Measurements from ENCODE around the gene TANC1. TPM values are rescaled to one million over a fixed set of nuclear protein-coding genes. Genes with fewer than 3 reads are reported as not detected.
A peak's percentile ranks its signal among the peaks of the same experiment; 100 is the strongest.

Gene TANC1
- total RNA-seq, 1 donor from 2014 or later: 45.0 TPM

DNA sequence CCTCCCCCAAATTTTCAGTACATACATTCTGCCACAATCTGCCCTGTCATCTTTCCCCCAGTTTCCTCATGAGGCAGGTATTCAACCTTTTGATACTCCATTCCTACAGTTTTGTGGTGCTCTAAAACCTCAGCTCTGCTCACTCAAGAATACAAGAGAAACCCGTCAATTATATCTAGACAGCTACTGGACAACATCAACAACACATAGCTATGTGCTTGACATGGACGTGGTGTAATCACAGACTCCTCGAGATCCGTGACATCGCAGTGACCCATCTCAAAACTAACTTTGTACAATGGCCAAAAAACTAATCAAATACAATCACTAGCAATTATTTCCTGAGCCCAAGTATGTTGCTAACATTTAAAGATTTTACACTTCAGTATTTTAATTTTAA is 294.5 kb downstream of the TANC1 start:
- TF ChIP-seq, protein P1, sequence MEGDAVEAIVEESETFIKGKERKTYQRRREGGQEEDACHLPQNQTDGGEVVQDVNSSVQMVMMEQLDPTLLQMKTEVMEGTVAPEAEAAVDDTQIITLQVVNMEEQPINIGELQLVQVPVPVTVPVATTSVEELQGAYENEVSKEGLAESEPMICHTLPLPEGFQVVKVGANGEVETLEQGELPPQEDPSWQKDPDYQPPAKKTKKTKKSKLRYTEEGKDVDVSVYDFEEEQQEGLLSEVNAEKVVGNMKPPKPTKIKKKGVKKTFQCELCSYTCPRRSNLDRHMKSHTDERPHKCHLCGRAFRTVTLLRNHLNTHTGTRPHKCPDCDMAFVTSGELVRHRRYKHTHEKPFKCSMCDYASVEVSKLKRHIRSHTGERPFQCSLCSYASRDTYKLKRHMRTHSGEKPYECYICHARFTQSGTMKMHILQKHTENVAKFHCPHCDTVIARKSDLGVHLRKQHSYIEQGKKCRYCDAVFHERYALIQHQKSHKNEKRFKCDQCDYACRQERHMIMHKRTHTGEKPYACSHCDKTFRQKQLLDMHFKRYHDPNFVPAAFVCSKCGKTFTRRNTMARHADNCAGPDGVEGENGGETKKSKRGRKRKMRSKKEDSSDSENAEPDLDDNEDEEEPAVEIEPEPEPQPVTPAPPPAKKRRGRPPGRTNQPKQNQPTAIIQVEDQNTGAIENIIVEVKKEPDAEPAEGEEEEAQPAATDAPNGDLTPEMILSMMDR (IDR thresholded peaks at IDR 0.05; ENCODE audit: insufficient read depth, low read depth, low read length): no peak
- no peak for TF ChIP-seq EZH2 (IDR thresholded peaks at IDR 0.05; ENCODE audit: insufficient read depth, low read length)
- Histone ChIP-seq H3K9me3 (ENCODE audit: insufficient read depth, low read depth, low read length) (no peaks in the 10 kb centered on the region), H3K27me3 (ENCODE audit: insufficient read depth, low read length) (no peaks in the 10 kb centered on the region), H3K79me2 (ENCODE audit: insufficient read depth, low read length) (no peaks in the 10 kb centered on the region), H3K4me3 (ENCODE audit: insufficient read depth, low read depth, low read length) (no peak overlapping the region), H3K9ac (ENCODE audit: low read length) (no peak overlapping the region), H3K36me3 (ENCODE audit: insufficient read depth, low read length) (no peaks in the 10 kb centered on the region), H3K27ac (ENCODE audit: low read depth, low read length) (no peak overlapping the region), H4K20me1 (ENCODE audit: insufficient read depth, low read length) (no peaks in the 10 kb centered on the region), H2AFZ (ENCODE audit: low read depth, low read length) (no peak overlapping the region), H3K4me1 (ENCODE audit: insufficient read depth, low read length) (no peaks in the 10 kb centered on the region), H3K4me2 (ENCODE audit: low read length) (no peak overlapping the region)
- H3K36me3 Mint-ChIP-seq (ENCODE audit: low read depth, unreplicated experiment): no peaks in the 10 kb centered on the region
- FAIRE-seq: no peak
- H3K27ac Mint-ChIP-seq (ENCODE audit: unreplicated experiment): no peak overlapping the region
- H3K9me3 Mint-ChIP-seq (ENCODE audit: unreplicated experiment): no peaks in the 10 kb centered on the region
- H3K4me3 Mint-ChIP-seq (ENCODE audit: unreplicated experiment): no peak overlapping the region
- H3K27me3 Mint-ChIP-seq (ENCODE audit: low read depth, unreplicated experiment): no peaks in the 10 kb centered on the region
- peaks cover 10% of the 10 kb centered on the region for H3K4me1 Mint-ChIP-seq (ENCODE audit: low read depth, unreplicated experiment)
- no peak for DNase-seq (ENCODE audit: low read depth)

- Histone ChIP-seq H3K9ac (ENCODE audit: low read length) (no peak overlapping the region), H4K20me1 (ENCODE audit: insufficient read depth, low read length) (no peaks in the 10 kb centered on the region), H3K79me2 (ENCODE audit: insufficient read depth, low read length) (no peaks in the 10 kb centered on the region), H3K4me3 (ENCODE audit: insufficient read depth, low read depth, low read length) (no peak overlapping the region), H3K27me3 (ENCODE audit: insufficient read depth, low read length) (no peaks in the 10 kb centered on the region), H3K4me2 (ENCODE audit: low read length) (no peak overlapping the region), H2AFZ (ENCODE audit: low read depth, low read length) (no peak overlapping the region), H3K36me3 (ENCODE audit: insufficient read depth, low read length) (no peaks in the 10 kb centered on the region), H3K27ac (ENCODE audit: low read depth, low read length) (no peak overlapping the region), H3K4me1 (ENCODE audit: insufficient read depth, low read length) (no peaks in the 10 kb centered on the region), H3K9me3 (ENCODE audit: insufficient read depth, low read depth, low read length) (no peaks in the 10 kb centered on the region)
- Mint-ChIP-seq H3K9me3 (ENCODE audit: unreplicated experiment) (no peaks in the 10 kb centered on the region), H3K27ac (ENCODE audit: unreplicated experiment) (peak overlapping the region; percentile 42), H3K4me1 (ENCODE audit: low read depth, unreplicated experiment) (peaks cover 10% of the 10 kb centered on the region), H3K4me3 (ENCODE audit: unreplicated experiment) (no peak overlapping the region), H3K36me3 (ENCODE audit: low read depth, unreplicated experiment) (no peaks in the 10 kb centered on the region), H3K27me3 (ENCODE audit: low read depth, unreplicated experiment) (no peaks in the 10 kb centered on the region)
- TF ChIP-seq, protein P1 (IDR thresholded peaks at IDR 0.05; ENCODE audit: insufficient read depth, low read depth, low read length): no peak
- no peak for TF ChIP-seq EZH2 (IDR thresholded peaks at IDR 0.05; ENCODE audit: insufficient read depth, low read length)
- peak; percentile 76 for DNase-seq (ENCODE audit: low read depth)
- no peak for FAIRE-seq
These were observed 296.7 kb downstream of the TANC1 start for GRCh38 chr2:159265171-159265576.

GRCh38 chr2:159266554-159266953 is 298.1 kb downstream of the TANC1 start:
- Histone ChIP-seq H3K4me1 (ENCODE audit: insufficient read depth, low read length) (no peaks in the 10 kb centered on the region), H3K4me3 (ENCODE audit: insufficient read depth, low read depth, low read length) (no peak overlapping the region), H3K4me2 (ENCODE audit: low read length) (no peak overlapping the region), H2AFZ (ENCODE audit: low read depth, low read length) (no peak overlapping the region), H3K9me3 (ENCODE audit: insufficient read depth, low read depth, low read length) (no peaks in the 10 kb centered on the region), H3K36me3 (ENCODE audit: insufficient read depth, low read length) (no peaks in the 10 kb centered on the region), H3K27ac (ENCODE audit: low read depth, low read length) (no peak overlapping the region), H3K9ac (ENCODE audit: low read length) (no peak overlapping the region), H4K20me1 (ENCODE audit: insufficient read depth, low read length) (no peaks in the 10 kb centered on the region), H3K79me2 (ENCODE audit: insufficient read depth, low read length) (no peaks in the 10 kb centered on the region), H3K27me3 (ENCODE audit: insufficient read depth, low read length) (no peaks in the 10 kb centered on the region)
- H3K27ac Mint-ChIP-seq (ENCODE audit: unreplicated experiment): no peak overlapping the region
- H3K4me1 Mint-ChIP-seq (ENCODE audit: low read depth, unreplicated experiment): peaks cover 10% of the 10 kb centered on the region
- no peaks in the 10 kb centered on the region for H3K36me3 Mint-ChIP-seq (ENCODE audit: low read depth, unreplicated experiment)
- FAIRE-seq (no peak), DNase-seq (ENCODE audit: low read depth) (no peak)
- no peaks in the 10 kb centered on the region for H3K9me3 Mint-ChIP-seq (ENCODE audit: unreplicated experiment)
- H3K27me3 Mint-ChIP-seq (ENCODE audit: low read depth, unreplicated experiment): no peaks in the 10 kb centered on the region
- no peak for TF ChIP-seq EZH2 (IDR thresholded peaks at IDR 0.05; ENCODE audit: insufficient read depth, low read length)
- TF ChIP-seq, protein P1 (IDR thresholded peaks at IDR 0.05; ENCODE audit: insufficient read depth, low read depth, low read length): no peak
- no peak overlapping the region for H3K4me3 Mint-ChIP-seq (ENCODE audit: unreplicated experiment)

Data from astrocyte (in vitro differentiated cells and primary cell).